NCI-H2081 treated with DMSO at 0.1 percent for 48 hours (cell line): Measurements from ENCODE around the gene DOLK.

Experiments
- DNase-seq: peaks from one replicate; lab custom pipeline; 2025; lab: John Stamatoyannopoulos, UW

DOLK gene

DNA sequence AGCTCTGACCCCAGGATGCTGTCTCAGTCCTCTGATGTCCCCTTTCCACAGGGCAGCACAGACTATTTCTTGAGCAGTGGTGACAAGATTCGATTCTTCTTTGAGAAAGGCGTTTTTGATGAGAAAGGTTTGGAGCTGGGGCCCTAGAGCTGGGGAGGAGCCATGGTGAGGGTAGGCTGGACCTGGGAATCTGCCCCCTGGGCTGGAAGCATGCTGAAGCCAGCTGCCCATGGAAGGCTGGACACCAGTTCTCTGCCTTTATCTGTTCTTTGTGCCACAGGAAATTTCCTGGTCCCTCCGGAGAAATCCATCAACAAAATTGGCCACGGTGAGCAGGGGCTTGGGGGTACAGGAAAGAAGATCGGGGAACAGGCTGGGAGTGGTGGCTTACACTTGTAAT lies 13.7 kb downstream of the DOLK start:
- no peak for DNase-seq

DNA sequence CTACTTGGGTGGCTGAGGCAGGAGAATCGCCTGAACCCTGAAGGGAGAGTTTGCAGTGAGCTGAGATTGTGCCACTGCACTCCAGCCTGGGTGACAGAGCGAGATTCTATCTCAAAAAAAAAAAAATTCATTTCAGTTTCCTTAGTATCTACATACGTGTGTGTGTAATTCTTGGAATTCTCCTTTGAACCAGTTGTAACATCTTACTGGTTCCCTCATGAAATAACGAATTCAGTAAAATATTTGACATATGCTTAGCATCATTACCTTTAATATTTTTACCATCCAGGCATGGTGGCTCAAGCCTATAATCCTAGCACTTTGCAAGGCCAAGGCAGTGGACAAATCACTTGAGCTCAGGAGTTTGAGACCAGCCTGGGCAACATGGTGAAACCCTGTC lies 17.8 kb downstream of the DOLK start:
- DNase-seq: no peak

DNA sequence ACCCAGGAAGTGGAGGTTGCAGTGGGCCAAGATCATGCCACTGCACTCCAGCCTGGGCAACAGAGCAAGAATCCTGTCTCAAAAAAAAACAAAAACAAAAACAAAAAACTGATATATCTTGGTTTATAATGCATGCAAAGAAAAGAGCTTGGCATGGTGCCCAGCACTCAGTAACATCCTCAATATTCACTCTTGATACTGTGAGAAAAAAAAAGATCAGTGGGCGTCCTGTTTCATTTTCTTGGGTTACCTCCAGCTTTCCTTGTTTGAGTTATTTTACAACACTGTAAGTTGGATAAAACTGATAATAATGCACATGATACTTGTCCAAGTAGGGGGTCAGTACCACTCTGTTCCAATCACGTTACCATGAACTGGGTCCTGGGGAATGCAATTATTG lies 18.8 kb downstream of the DOLK start:
- no peak for DNase-seq

DNA sequence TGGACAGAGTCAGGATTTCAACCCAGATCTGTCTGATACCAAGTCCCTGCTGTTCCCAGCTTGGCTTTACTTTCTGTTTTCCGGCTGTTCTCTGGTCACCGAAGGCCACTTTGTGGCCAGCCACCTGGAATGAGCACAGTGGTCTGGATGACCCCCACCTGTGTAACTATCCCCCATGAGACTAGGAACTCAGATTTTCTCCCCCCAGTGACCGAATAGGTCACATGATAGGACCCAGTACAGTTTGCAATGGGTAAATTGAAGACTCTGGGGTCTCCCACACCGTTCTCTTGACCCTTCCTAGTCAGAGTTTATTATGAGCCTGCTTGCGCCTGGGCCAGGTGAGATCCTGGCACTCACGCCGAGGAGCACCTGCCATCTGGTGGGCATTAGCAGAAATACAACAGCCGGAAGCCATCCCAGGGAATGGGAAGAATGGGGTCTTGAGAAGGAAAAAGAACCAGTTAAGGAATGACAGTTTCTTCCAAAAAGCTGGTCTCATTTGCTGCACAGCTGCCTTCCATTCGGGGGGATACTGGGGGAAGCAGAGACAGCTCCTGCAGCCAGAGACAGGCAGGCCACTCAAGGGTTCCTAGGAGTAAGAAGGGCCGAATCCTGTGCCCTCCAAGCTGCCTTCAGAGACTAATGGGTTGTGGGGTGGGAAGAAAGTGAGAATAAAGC lies 19.5 kb downstream of the DOLK start:
- no peak for DNase-seq

DNA sequence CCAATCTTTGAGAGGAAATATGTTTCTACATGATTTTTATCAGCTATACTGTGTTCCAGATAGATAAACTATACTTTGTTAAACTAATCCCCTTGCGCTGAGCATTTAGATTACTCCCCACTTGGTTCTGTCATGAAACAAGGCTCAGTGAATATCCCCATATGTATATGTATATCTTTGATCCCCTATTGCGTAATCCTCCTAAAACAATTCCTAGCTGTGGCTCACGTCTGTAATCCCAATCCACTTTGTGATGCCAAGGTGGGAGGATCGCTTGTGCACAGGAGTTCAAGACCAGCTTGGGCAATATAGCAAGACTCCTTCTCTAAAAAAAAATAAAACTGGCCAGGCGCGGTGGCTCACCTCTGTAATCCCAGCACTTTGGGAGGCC lies 23.9 kb downstream of the DOLK start:
- no peak for DNase-seq

DNA sequence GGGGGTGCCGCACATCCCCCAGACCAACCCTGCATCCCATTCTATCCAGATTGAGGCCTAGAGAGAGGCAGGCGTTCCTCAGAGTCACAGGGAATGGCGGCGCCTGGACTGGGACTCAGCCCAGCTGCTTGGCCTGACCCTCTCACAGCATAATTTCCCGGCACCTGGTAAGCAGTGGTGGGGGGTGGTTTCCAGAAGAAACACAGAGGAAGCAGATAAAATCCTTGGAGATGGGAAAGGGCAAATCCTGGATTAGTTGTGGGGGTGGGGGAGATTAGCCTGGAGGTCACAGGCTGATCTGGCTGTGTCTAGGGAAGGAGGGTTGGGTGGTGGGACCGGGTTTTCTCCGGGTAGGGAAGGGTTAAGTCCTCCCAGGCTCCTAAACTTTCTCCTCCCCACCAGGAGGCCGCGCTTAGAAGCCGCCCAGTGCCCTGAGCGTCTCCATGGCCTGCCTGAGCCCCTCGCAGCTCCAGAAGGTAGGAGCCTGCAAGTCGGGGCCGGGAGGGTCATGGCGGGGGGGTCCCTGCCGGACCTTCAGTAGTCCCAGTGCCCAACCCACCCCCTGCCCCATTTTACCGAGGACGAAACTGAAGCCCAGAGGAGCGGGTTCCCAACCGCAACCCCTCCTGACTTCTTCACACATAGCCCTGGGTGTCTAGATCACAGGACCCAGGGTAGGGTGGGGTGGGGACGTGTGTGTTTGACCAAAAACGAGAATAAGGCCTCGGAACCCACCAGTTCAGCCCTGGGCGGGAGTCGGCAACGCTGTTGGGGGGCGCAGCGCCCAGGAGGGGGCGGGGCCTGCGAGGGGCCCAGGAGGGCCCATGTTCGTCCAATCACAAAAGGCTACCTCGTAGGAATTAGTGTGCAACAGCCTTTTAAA lies 25.3 kb downstream of the DOLK start:
- no peak for DNase-seq

DNA sequence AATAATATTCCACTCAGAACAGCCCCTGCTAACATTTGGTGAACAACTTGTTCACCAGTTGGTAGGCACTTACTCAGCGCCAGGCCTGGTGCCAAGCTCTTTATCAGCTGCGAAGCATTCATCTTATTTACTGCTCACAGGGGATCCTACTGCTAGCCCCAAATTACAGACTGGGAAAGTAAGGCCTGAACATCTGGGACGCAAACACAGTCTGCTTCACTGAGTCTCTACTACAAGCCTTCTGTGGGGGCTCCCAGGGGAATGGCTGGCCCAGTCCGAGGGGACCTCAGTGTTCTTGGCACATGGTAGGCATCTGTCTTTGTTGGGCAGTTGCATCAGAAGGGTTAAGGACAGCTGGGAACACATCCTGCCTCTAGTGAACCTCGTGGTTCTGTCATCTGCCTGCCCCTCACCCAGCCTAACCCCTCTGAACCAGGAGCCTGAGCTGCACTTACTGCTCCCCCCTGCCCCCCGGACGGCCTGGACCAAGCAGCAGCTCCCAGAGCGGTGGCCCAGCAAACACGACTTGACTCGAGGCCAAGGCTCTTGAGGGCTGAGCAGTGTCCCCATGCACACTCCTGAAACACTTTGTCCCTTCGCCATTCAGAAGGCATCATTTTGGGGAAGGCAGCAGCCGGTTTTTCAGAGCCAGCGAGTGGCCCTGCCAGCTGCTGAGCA lies 26.9 kb downstream of the DOLK start, which contains the start of gene PHYHD1:
Gene PHYHD1, plus strand, starts transcription at position 602 of the 678 bp plus-strand sequence. CDS start 1,342 bp downstream, outside the sequence.
- no peak for DNase-seq

DNA sequence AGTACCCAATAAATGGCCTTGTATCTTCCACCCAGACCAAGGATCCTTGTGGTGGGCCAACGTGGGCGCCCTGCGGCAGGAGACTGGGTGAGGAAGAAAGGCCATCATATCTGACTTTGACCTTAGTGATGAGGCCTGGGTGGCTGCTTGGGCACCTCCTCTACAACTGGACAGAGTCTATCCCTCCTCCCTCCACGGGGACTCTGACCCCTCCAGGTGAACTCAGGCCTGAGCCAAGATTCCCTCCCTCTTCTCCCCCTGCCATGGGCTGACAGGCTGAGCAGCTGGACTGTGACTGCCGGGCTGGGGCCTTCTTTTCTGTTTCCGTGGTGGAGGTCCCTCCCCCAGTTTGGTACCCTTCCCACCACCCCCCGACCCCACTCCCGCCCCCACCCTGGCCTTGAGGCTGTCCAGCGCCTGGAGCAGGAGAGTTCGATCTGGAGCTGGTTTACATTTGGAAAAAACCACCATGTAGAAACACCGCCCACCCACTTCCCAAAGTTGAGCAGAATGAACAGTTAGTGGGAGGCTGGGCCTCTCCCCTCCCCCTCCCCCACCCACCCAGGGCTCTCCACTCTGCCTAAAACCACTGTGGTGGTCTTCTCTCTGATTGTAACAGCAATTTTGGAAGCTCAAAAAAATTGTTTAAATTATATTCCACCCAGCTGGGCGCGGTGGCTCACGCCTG lies 27.9 kb downstream of the DOLK start:
- DNase-seq: no peak

DNA sequence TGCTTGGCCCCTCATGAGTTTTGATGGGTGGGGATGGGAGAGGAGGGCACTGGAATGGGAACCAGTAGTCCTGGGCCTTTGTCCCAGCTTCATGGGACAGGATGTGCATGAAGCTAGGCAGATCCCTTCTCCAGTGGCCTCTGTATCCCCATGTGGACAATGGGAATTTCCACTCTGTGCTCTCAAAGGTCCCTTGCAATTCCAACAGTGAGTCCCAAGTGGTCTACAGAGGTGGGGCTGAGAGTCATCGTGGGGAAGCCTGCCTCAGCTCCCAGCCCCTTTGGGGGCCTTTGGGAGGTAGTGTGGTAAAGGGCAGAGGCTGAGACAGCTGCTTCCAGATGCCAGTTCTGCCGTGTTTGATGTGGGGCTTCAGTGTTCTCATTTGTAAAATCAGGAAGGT lies 28.5 kb downstream of the DOLK start:
- no peak for DNase-seq

DNA sequence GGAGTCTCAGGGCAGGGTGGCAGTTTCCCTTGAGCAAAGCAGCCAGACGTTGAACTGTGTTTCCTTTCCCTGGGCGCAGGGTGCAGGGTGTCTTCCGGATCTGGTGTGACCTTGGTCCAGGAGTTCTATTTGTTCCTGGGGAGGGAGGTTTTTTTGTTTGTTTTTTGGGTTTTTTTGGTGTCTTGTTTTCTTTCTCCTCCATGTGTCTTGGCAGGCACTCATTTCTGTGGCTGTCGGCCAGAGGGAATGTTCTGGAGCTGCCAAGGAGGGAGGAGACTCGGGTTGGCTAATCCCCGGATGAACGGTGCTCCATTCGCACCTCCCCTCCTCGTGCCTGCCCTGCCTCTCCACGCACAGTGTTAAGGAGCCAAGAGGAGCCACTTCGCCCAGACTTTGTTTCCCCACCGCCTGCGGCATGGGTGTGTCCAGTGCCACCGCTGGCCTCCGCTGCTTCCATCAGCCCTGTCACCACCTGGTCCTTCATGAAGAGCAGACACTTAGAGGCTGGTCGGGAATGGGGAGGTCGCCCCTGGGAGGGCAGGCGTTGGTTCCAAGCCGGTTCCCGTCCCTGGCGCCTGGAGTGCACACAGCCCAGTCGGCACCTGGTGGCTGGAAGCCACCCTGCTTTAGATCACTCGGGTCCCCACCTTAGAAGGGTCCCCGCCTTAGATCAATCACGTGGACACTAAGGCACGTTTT lies 30.1 kb downstream of the DOLK start:
- no peak for DNase-seq

DNA sequence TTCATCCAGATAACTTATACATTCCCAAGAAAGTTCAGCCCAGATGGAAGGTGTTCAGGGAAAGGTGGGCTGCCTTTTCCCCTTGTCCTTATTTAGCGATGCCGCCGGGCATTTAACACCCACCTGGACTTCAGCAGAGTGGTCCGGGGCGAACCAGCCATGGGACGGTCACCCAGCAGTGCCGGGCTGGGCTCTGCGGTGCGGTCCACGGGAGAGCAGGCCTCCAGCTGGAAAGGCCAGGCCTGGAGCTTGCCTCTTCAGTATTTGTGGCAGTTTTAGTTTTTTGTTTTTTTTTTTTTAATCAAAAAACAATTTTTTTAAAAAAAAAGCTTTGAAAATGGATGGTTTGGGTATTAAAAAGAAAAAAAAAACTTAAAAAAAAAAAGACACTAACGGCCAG lies 30.7 kb downstream of the DOLK start:
- DNase-seq: no peak

DNA sequence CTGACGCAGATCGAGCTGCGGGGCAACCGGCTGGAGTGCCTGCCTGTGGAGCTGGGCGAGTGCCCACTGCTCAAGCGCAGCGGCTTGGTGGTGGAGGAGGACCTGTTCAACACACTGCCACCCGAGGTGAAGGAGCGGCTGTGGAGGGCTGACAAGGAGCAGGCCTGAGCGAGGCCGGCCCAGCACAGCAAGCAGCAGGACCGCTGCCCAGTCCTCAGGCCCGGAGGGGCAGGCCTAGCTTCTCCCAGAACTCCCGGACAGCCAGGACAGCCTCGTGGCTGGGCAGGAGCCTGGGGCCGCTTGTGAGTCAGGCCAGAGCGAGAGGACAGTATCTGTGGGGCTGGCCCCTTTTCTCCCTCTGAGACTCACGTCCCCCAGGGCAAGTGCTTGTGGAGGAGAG lies 31.2 kb downstream of the DOLK start:
- no peak for DNase-seq

DNA sequence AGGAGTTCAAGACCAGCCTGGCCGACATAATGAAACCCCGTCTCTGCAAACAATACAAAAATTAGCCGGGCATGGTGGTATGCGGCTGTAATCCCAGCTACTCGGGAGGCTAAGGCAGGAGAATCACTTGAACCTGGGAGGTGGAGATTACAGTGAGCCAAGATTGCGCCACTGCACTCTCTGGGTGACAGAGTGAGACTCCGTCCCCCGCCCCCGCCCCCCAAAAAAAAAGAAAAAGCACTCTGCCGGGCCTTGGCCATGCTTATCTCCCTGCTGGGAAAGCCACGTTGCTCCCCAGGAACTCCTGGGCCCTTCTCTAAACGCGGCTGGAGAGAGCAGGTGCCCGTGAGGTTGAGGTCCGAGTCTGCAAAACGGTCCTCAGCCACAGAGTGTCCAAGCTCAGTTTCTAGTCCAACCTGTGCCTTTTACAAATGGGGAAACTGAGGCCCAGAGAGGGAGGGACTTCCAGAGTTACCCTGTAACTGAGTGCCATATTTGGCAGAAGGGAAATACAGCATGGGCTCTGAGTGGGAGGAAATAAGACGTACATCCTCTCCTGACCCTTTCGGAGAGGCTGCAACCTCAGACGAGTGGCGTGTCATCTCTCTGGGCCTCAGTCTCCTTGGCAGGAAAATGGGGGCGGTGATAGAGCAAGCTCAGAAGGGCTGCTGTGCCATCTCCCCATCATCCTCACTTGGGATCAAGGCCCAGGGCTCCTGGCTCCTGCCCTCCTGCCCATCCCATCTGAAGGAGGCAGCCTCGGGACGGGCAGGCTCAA lies 33.2 kb downstream of the DOLK start:
- DNase-seq: no peak

DNA sequence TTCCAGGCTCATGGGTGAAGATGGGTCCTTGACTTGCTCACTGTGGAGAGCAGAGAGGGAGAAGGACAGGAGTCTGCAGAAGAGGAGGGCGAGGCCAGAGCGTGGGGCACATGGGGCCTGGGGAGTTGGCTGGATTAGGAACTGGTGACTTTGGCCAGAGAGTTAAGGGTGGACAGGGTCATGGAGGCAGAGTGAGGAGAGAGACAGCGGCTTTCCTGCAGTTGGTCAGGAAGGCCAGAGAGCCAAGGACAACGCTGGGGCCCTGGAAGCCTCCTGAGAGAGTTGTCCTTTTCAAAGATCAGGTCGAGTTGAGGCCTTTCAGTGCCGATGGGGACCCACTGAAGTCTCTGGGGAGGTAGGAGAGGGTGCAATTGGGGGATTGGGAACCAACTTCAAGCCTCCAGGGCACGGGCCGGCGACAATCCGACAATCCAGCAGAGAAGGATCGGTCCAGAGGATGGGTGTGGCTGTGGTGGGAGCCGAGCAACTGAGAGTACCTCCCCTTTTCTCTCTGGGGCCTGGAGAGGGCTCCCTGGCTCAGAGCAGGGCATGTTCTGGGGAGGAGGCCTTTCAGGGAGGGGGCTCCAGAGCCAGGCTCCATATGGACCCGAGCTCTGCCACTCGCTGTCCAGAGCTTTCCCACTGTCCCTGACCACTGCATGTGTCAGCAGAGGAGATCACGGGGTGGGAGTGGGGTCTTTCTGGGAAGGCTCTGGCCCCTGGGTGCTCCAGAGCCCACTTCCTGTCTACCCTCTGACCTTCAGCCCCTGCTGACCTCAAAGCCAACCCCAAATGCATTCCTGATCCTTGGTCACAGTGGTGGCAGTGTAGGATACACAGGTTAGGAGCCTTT lies 34.1 kb downstream of the DOLK start:
- DNase-seq: no peak

DNA sequence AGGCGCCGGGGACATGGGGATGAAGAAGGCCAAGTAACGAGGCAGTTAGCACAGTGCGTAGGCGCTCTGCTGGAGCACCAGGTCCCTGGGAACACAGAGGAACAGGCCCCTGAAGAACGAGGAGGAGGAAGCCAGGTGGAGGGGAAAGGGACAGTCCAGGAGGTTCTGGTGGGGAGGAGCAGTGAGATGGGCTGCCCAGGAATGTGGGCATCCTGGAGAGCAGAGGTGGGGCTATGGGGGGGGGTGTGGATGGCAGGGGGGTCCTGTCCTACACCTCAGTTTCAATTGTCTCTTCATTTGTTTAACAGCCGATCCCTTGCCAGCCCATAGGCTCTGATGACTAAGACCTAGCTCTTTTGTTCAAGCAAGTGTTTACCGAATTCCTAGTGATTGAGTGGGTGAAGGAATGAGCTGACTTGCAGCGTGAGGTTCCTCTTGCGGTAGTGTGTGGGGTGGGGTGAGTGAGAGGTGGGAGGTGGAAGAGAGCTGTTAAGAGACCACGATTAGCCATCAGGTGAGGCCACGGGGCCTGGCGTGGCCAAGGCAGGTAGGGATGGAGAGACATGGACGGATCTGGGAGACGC lies 35.0 kb downstream of the DOLK start:
- DNase-seq: no peak

DNA sequence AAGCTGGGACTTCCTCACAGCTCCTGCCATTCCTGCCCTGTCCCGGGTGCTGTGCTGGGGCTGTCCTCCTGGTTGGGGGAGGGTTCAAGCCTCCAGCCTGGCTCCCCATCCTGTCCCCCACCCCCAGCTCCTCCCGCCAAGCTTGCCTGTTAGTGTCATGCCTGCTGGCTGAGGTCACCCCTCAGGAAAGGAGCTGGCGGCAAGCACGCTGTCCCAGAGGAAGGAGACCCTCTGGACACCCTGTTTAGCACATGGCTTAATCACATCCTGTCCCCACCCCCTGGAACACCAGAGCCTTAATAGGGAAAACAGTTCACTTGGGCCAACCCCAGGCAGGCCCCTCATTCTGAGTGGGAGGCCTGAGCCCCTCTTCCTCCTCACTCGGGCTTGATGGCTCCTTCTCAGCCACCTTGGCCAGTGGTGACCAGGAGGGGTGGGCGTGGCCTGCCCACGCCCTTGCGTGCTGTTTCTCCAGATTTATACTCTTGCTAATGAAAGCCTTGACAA lies 35.8 kb downstream of the DOLK start:
- DNase-seq: no peak

DNA sequence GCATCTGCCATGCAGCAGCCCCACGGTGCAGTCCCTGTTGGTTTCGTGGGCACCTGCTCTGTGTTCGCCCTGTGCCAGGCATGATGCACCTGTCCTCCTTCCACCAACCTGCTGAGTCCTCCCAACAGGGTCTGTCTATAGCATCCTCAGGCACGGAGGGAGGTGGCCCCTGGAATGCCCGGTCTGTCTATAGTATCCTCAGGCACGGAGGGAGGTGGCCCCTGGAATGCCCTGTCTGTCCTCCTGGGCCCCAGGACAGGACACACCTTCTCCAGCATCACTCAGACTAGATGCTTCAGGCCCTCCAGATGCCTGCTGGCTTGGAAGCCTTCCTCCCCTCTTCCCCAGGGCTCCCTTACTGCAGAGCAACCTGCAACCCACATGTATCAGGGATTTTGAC lies 36.5 kb downstream of the DOLK start:
- no peak for DNase-seq

DNA sequence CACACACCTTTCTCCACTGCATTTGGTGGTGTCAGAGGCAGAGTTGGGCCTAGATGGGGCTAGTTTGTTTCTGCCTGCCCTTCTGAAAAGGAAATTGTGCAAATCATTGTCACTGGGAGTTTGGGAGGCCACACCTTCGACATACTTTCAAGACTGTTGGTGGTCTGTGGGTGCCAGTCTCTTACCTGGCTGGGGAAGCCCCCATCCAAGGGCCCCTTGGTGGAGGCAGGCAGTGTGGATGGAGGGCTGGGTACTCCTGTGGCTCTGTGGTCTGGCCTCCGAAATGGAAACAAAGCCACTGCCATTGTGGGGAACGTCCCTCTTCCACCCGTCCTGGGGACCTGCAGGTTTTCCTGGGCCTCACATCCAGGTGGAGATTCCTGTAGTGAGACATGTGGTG lies 37.5 kb downstream of the DOLK start:
- no peak for DNase-seq

DNA sequence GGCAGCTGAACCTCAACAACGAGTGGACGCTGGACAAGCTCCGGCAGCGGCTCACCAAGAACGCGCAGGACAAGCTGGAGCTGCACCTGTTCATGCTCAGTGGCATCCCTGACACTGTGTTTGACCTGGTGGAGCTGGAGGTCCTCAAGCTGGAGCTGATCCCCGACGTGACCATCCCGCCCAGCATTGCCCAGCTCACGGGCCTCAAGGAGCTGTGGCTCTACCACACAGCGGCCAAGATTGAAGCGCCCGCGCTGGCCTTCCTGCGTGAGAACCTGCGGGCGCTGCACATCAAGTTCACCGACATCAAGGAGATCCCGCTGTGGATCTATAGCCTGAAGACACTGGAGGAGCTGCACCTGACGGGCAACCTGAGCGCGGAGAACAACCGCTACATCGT lies 39.0 kb downstream of the DOLK start:
- DNase-seq: no peak
